Lower lobe of right lung (tissue), 2 donors: Measurements from ENCODE around the gene TENM4. TPM values are rescaled to one million over a fixed set of nuclear protein-coding genes. Genes with fewer than 3 reads are reported as not detected.
A peak's percentile ranks its signal among the peaks of the same experiment; 100 is the strongest.

ENCODE experiments used
- ATAC-seq, 2 donors: fragments of 200-7000 bp; cut with Tn5 transposase; one replicate each; pipeline ENCODE4 v1.9.1; 2020 to 2022; ENCODE audit warnings: mild to moderate bottlenecking in 2 of 2, moderate library complexity in 2 of 2
- DNase-seq: peaks from one replicate; pipeline ENCODE4 v3.0.0-alpha.2; 2020
- H3K27ac ChIP-seq: fragments of 200-600 bp; one replicate; pipeline ENCODE4 v1.8.0; 2022
- H3K27me3 ChIP-seq: fragments of 200-600 bp; one replicate; pipeline ENCODE4 v1.8.0; 2022; ENCODE audit warnings: low read depth
- H3K36me3 ChIP-seq: fragments of 200-600 bp; one replicate; pipeline ENCODE4 v1.8.0; 2022; ENCODE audit warnings: mild to moderate bottlenecking
- H3K4me1 ChIP-seq: fragments of 200-600 bp; one replicate; pipeline ENCODE4 v1.8.0; 2022
- H3K4me3 ChIP-seq: fragments of 200-600 bp; one replicate; pipeline ENCODE4 v1.8.0; 2022; ENCODE audit warnings: mild to moderate bottlenecking
- H3K9me3 ChIP-seq: fragments of 200-600 bp; one replicate; pipeline ENCODE4 v1.8.0; 2022
- CTCF ChIP-seq: fragments of 200-600 bp; IDR thresholded peaks from one replicate; pipeline ENCODE4 v1.8.0; 2022; ENCODE audit warnings: antibody characterized with exemption, mild to moderate bottlenecking
- intact Hi-C: fragments of 100-400 bp; cut with DNase I; formaldehyde crosslinking; loops from one replicate; pipeline ENCODE4 v1.11.0; 2022
- total RNA-seq: library from RNA; stranded (reverse); fragmentation: NEBNext Ultra II Directional; extraction: Animal tissue kit (Norgen Biotek cat#: 25700); gene quantifications from one replicate; pipeline ENCODE4 v1.2.1, GENCODE V29; 2021
- donor health status: DM: no; HTN: yes; CAD: no; lungs with severe emphysema.

TENM4 gene
- total RNA-seq, 1 donor from 2014 or later = 1.1 TPM

- ATAC-seq (no peak), DNase-seq (no peak)
- H3K27me3 ChIP-seq = no peaks in the 10 kb centered on the region
- TF ChIP-seq CTCF = no peak
- intact Hi-C loops = no loop called here
- no peaks in the 10 kb centered on the region for H3K36me3 ChIP-seq
- H3K4me3 ChIP-seq = no peak overlapping the region
- no peaks in the 10 kb centered on the region for H3K4me1 ChIP-seq
- no peaks in the 10 kb centered on the region for H3K9me3 ChIP-seq
- H3K27ac ChIP-seq = no peak overlapping the region
Observed at GRCh38 chr11:78943841-78944240, 497.0 kb downstream of the TENM4 start.

GRCh38 chr11:78943154-78943553, 497.7 kb downstream of the TENM4 start:
- no peak for TF ChIP-seq CTCF
- Histone ChIP-seq H3K27me3 (no peaks in the 10 kb centered on the region), H3K9me3 (no peaks in the 10 kb centered on the region), H3K36me3 (no peaks in the 10 kb centered on the region), H3K27ac (no peak overlapping the region), H3K4me1 (no peaks in the 10 kb centered on the region), H3K4me3 (no peak overlapping the region)
- ATAC-seq (no peak), DNase-seq (no peak)
- intact Hi-C loops = no loop called here

- H3K27me3 ChIP-seq = no peaks in the 10 kb centered on the region
- intact Hi-C loops = no loop called here
- no peaks in the 10 kb centered on the region for H3K9me3 ChIP-seq
- peak; percentile 64 to 70 for ATAC-seq
- DNase-seq = peak; percentile 45
- no peak overlapping the region for H3K4me3 ChIP-seq
- H3K27ac ChIP-seq = no peak overlapping the region
- no peak for TF ChIP-seq CTCF
- no peaks in the 10 kb centered on the region for H3K4me1 ChIP-seq
- no peaks in the 10 kb centered on the region for H3K36me3 ChIP-seq
Observed at GRCh38 chr11:78941226-78941851, 499.5 kb downstream of the TENM4 start.

GRCh38 chr11:78940500-78941225, 500.2 kb downstream of the TENM4 start:
- ATAC-seq = no peak
- no peak for DNase-seq
- TF ChIP-seq CTCF = no peak
- Histone ChIP-seq H3K9me3 (no peaks in the 10 kb centered on the region), H3K27me3 (no peaks in the 10 kb centered on the region), H3K4me1 (no peaks in the 10 kb centered on the region), H3K27ac (no peak overlapping the region), H3K4me3 (no peak overlapping the region), H3K36me3 (no peaks in the 10 kb centered on the region)
- intact Hi-C loops = no loop called here

GRCh38 chr11:78938971-78939370, 501.9 kb downstream of the TENM4 start:
- Histone ChIP-seq H3K9me3 (no peaks in the 10 kb centered on the region), H3K4me1 (no peaks in the 10 kb centered on the region), H3K4me3 (no peak overlapping the region), H3K27me3 (no peaks in the 10 kb centered on the region), H3K27ac (no peak overlapping the region), H3K36me3 (no peaks in the 10 kb centered on the region)
- TF ChIP-seq CTCF = no peak
- no peak for DNase-seq
- ATAC-seq = no peak
- intact Hi-C loops = no loop called here
